ENCODE results near the gene RPS14.

DNA sequence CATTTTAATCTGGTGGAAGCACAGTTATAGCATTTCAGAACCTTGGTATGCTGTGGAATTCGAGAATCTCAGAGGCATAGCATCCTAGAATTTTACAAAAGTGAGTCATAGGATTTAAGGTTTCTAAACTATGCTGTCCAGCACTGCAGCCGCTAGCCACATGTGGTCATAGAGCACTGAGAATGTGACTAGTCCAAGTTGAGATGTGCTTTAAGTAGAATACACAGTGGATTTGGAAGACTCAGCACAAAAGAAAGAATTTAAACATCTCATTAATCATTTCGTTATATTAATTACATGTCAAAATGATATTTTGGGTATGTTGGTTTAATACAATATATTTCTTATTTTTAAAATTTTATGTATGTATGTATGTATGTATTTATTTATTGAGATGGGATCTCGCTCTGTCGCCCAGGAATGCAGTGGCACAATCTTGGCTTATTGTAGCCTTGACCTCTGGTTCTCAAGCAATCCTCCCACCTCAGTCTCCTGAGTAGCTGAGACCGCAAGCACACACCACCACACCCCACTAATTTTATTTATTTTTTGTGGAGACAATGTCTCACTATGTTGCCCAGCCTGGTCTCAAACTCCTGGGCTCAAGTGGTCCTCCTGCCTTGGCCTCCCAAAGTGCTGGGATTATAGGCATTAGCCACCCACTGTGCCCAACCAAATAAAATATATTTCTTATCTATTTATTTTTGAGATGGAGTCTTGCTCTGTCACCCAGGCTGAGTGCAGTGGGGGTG, 20.4 kb upstream of the RPS14 start:
- TF ChIP-seq HDGF (IDR thresholded peaks at IDR 0.05; ENCODE audit: borderline replicate concordance) (no peak), SP1 (IDR thresholded peaks at IDR 0.05) (no peak), CTBP1 (IDR thresholded peaks at IDR 0.05; ENCODE audit: borderline replicate concordance) (no peak), ELF4 (IDR thresholded peaks at IDR 0.05) (no peak), LEF1 (IDR thresholded peaks at IDR 0.05; ENCODE audit: borderline replicate concordance) (no peak), ARNT (IDR thresholded peaks at IDR 0.05) (no peak), FOXM1 (IDR thresholded peaks at IDR 0.05; ENCODE audit: borderline replicate concordance) (no peak), FOXK2 (IDR thresholded peaks at IDR 0.05) (no peak), SUZ12 (IDR thresholded peaks at IDR 0.05) (no peak), FOXA1 (IDR thresholded peaks at IDR 0.05) (no peak), BHLHE40 (IDR thresholded peaks at IDR 0.05; ENCODE audit: borderline replicate concordance) (no peak), NFRKB (IDR thresholded peaks at IDR 0.05) (no peak), PKNOX1 (IDR thresholded peaks at IDR 0.05) (no peak)

Data from HEK293T (cell line).